ENCODE measurements around the gene ARHGAP32. TPM values are rescaled to one million over a fixed set of nuclear protein-coding genes. Genes with fewer than 3 reads are reported as not detected.

Gene ARHGAP32
- total RNA-seq, 1 donor from 2014 or later = 25.7 TPM

- intact Hi-C loops (cut with DNase I) = no loop called here
Observed at GRCh38 chr11:128947773-128948172, 244.4 kb downstream of the ARHGAP32 start.

DNA sequence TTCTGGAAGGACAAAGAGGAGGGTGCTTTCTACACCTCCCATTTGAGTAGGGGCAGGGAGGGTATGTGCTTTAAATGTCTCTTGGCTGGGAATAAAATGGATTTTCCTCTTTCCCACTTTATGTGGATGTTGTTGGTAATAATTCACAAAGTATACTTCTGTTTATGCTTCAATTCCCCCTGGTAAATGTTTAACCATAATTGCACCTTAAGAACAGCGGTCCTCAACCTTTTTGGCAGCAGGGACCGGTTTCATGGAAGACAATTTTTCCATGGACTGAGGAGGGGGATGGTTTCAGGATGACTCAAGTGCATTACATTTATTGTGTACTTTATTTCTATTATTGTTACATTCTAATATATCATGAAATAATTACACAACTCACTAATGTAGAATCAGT lies 245.5 kb downstream of the ARHGAP32 start:
- DNase-seq (no peak), ATAC-seq (no peak)
- no peak overlapping the region for H3K27ac ChIP-seq
- H3K9me3 ChIP-seq = no peaks in the 10 kb centered on the region
- TF ChIP-seq, protein P1, sequence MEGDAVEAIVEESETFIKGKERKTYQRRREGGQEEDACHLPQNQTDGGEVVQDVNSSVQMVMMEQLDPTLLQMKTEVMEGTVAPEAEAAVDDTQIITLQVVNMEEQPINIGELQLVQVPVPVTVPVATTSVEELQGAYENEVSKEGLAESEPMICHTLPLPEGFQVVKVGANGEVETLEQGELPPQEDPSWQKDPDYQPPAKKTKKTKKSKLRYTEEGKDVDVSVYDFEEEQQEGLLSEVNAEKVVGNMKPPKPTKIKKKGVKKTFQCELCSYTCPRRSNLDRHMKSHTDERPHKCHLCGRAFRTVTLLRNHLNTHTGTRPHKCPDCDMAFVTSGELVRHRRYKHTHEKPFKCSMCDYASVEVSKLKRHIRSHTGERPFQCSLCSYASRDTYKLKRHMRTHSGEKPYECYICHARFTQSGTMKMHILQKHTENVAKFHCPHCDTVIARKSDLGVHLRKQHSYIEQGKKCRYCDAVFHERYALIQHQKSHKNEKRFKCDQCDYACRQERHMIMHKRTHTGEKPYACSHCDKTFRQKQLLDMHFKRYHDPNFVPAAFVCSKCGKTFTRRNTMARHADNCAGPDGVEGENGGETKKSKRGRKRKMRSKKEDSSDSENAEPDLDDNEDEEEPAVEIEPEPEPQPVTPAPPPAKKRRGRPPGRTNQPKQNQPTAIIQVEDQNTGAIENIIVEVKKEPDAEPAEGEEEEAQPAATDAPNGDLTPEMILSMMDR (IDR thresholded peaks at IDR 0.05) = no peak
- H3K4me3 ChIP-seq = no peak overlapping the region
- H3K4me1 ChIP-seq = no peaks in the 10 kb centered on the region
- intact Hi-C loops (cut with DNase I) = no loop called here
- H3K27me3 ChIP-seq = no peaks in the 10 kb centered on the region
- no peaks in the 10 kb centered on the region for H3K36me3 ChIP-seq

More at GRCh38 chr11:128947773-128948172, 244.4 kb downstream of the ARHGAP32 start:
- Histone ChIP-seq H3K27me3 (no peaks in the 10 kb centered on the region), H3K27ac (no peak overlapping the region), H3K4me1 (no peaks in the 10 kb centered on the region), H3K4me3 (no peak overlapping the region), H3K9me3 (no peaks in the 10 kb centered on the region), H3K36me3 (no peaks in the 10 kb centered on the region)
- DNase-seq (no peak), ATAC-seq (no peak)
- TF ChIP-seq, protein P1 (IDR thresholded peaks at IDR 0.05) = no peak

GRCh38 chr11:128943428-128943976 lies 248.6 kb downstream of the ARHGAP32 start:
- Histone ChIP-seq H3K36me3 (no peaks in the 10 kb centered on the region), H3K9me3 (no peaks in the 10 kb centered on the region), H3K27ac (no peak overlapping the region), H3K4me1 (no peaks in the 10 kb centered on the region), H3K4me3 (no peak overlapping the region), H3K27me3 (no peaks in the 10 kb centered on the region)
- DNase-seq (no peak), ATAC-seq (no peak)
- intact Hi-C loops (cut with DNase I) = no loop called here
- TF ChIP-seq, protein P1 (IDR thresholded peaks at IDR 0.05) = no peak

DNA sequence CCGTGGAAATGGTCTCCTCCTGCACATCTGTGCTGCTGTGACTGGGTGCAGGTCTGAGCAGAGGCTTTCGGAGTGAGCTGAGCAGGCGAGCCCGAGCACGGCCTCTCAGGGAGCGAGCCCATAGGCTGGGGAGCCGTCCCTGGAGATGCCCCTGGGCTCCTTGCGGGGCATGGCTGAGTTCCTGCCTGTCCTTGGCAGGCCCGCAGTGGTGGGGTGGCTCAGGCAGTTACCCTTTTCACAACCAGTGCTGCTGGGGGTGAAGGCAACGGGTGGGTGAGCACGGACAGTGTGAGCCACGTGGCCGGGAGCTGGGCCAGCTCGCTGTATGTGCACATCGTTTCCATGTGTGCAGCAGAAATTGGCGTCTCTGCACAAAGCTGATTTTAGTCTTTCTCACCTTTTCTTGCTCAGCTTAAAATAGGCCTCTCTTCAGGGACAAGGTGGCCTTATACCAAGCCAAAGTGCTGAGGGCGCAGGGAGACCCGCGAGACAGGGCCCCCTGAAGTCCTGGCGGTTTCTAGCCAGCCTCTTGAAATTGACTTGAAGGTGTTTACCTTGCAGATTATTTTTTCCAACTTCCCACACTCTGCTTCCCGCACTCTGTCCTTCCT lies 249.2 kb downstream of the ARHGAP32 start, which contains the start of gene TP53AIP1:
Gene TP53AIP1 (minus strand): TSS at position 55 of the 611 bp plus-strand sequence. CDS start 5,053 bp downstream, outside the sequence.
- intact Hi-C loops (cut with DNase I) = no loop called here

GRCh38 chr11:128942272-128942612 lies 249.9 kb downstream of the ARHGAP32 start:
- no peak overlapping the region for H3K27ac ChIP-seq
- TF ChIP-seq, protein P1 (IDR thresholded peaks at IDR 0.05) = no peak
- no peaks in the 10 kb centered on the region for H3K4me1 ChIP-seq
- no peaks in the 10 kb centered on the region for H3K36me3 ChIP-seq
- DNase-seq (no peak), ATAC-seq (no peak)
- H3K4me3 ChIP-seq = no peak overlapping the region
- no peaks in the 10 kb centered on the region for H3K9me3 ChIP-seq
- no peaks in the 10 kb centered on the region for H3K27me3 ChIP-seq
- intact Hi-C loops (cut with DNase I) = no loop called here

More for the DNA sequence above, 249.2 kb downstream of the ARHGAP32 start, which contains the start of gene TP53AIP1:
- TF ChIP-seq, protein P1 (IDR thresholded peaks at IDR 0.05) = no peak
- H3K9me3 ChIP-seq = no peaks in the 10 kb centered on the region
- no peaks in the 10 kb centered on the region for H3K36me3 ChIP-seq
- no peak within 1 kb of the TSS for H3K4me3 ChIP-seq
- no peak for ATAC-seq
- no peaks in the 10 kb centered on the region for H3K27me3 ChIP-seq
- no peaks in the 10 kb centered on the region for H3K4me1 ChIP-seq
- no peak within 1 kb of the TSS for H3K27ac ChIP-seq
- no peak for DNase-seq
